ENCODE data around the gene SFXN2. TPM values are rescaled to one million over a fixed set of nuclear protein-coding genes. Genes with fewer than 3 reads are reported as not detected.
"Not testable (repeated sequence)": the region's sequence is repeated elsewhere in the genome, so short reads cannot be mapped to it uniquely, and the experiment has no call there.

Gene SFXN2, protein sequence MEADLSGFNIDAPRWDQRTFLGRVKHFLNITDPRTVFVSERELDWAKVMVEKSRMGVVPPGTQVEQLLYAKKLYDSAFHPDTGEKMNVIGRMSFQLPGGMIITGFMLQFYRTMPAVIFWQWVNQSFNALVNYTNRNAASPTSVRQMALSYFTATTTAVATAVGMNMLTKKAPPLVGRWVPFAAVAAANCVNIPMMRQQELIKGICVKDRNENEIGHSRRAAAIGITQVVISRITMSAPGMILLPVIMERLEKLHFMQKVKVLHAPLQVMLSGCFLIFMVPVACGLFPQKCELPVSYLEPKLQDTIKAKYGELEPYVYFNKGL
- 6.3 TPM for polyA plus RNA-seq (ENCODE audit: insufficient read length)

DNA sequence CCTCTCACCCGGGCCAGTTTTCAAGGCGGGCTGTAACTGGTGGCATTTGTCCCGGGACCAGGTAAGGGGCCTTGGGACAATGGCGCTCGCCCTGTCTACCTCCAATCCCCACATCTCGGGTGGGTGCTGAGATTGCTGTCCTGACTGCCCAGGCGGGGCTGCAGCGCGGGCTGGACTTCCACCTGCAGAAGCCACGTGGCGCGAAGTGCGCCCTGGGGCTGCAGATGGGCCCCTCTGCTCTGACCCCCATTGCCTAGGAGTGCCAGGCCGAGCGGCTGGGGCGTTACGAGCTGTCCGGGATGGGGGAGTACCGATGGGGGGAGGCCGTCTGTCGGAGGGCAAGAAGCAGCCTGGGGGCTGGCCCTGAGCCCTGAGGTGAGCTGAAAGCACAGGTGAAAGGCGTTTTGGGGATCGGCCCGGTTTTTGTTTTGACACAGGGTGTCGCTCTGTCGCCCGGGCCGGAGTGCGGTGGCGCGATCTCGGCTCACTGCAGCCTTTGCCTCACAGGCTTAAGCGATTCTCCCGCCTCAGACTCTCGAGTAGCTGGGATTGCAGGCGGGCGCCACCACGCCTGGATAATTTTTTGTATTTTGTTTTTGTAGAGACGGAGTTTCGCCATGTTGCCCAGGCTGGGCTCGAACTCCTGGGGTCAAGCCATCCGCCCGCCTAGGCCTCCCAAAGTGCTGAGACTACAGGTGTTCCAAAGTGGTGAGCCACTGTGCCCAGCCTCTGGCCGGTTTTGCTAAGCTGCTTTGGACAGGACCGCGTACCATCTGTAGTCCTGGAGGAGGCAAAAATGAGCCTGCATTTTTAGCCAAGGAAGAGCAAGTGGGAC lies at the start of gene SFXN2:
Gene SFXN2, plus strand, starts transcription at position 16 of the 835 bp plus-strand sequence. CDS start 12,001 bp downstream, outside the sequence.
- DNase-seq (ENCODE audit: low read depth) = no peak

DNA sequence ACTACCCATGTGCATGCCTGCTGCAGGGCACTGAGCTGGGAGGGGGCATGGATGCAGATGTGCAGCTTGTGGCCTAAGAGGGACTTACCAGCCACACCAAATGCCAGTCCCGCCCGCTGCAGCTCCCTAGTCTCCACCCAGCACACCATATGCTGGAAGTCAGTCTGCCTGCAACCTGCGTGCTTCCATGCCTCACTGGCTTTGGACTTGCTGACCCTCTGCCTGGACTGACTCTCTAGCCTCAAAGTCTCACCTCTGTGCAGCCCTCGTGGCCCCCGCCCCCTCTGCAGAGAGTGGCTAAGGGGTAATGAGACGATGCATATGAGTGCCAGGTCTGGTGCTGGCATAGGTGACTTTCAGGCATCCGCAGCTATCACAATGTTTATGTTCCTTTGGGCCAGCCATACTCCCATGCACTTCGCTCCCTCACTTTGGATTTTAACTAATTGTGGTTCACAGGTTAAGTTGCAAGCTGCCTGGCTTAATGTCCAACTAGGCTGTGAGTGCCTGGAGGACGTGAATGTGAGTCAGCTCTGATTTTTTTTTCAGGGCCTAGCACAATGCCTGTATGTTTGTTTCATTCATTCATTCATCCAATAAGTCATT lies 48.4 kb upstream of the SFXN2 start:
- no peak for DNase-seq (ENCODE audit: low read depth)

DNA sequence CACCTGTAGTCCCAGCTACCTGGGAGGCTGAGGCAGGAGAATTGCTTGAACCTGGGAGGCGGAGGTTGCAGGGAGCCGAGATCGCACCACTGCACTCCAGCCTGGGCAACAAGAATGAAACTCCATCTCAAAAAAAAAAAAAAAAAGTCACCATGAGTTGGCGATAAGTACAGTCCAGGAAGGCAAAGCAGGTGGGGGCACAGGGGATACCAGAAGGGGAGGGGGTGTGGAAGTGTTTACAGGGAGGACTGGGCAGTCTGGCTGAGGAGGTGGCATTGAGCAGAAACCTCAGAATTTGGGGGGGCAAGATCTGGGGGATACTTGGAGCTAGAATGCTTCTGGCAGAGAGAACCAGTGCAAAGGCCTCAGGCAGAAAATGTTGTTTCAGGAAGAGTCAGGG lies 47.0 kb upstream of the SFXN2 start:
- not testable (repeated sequence) for DNase-seq (ENCODE audit: low read depth)

DNA sequence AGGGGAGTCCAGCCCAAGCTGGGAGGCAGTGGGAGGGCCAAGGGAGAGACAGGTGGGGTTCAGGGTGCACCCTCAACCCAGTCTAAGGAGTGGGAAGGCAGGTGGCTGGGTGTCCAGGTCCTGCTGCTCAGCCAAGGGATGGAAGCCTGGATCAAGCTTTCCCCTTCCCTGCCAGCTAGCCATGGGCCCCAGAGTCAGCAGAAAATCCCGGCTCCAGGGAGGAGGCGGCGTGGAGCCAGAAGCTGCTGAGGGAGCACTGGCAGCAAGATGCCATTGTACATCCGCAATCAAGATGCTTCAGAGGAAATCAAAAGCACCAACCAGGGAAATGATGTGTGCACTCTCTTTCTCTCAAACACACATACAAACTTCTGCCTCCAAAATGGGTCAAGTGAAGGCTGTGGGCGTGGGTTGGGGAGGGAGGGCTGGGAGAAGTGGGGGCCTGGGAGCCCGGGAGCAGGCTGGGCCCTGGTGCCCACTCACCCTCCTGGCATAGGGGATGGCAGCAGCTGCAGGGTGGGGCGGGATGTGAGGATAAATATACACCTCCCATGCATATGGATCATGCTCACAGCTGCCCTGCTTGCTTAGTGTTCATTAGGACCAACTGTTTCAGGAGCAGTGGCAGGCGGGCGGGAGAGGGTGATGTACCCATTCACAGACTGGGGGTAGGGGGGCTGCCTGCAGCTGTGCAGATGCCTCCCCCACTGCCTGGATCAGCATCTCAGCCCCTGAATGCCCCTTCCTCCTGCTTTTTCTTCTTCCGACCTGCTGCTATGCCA lies 45.9 kb upstream of the SFXN2 start:
- DNase-seq (ENCODE audit: low read depth) = no peak

DNA sequence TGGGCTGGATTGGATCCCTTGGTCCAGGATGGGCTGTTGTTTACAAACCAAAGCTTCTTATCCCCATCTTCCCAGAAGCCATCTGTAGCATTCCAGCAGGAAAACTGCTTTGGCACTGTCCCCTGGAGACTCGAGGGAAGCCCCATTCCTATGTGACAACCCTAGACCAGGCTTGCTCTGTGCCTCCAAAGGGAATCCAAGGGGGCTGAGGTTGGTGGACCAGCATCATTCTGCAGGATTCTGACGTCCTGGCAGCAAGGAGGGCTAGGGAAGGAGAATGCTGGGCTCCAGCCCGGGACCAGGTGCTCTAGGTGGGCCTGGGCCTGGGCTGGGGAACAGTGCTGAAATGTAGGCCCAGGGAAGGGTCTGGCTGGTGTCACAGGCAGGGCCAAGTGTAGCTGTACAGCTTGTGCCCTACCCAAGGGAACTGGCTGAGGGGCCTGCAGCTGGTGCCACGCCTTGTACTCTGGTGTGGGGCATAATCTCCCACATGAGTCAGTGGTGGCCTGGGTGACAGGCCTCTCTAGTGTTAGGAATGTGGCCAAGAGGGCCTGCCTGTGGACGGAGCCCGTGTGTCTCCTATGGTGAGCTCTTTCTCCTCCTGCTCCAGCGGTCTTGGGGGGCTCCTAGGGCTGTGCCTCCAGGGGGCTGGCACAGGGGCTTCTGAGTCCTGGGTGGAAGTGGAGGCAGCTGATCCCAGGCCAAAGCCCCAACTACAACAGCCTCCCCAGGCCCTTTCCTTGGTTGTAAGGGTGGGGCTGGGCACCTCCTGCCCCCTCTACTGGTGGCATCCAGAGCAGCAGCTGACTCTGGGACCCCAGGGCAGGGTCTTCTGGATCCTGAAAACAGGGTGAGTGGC lies 45.0 kb upstream of the SFXN2 start:
- no peak for DNase-seq (ENCODE audit: low read depth)

DNA sequence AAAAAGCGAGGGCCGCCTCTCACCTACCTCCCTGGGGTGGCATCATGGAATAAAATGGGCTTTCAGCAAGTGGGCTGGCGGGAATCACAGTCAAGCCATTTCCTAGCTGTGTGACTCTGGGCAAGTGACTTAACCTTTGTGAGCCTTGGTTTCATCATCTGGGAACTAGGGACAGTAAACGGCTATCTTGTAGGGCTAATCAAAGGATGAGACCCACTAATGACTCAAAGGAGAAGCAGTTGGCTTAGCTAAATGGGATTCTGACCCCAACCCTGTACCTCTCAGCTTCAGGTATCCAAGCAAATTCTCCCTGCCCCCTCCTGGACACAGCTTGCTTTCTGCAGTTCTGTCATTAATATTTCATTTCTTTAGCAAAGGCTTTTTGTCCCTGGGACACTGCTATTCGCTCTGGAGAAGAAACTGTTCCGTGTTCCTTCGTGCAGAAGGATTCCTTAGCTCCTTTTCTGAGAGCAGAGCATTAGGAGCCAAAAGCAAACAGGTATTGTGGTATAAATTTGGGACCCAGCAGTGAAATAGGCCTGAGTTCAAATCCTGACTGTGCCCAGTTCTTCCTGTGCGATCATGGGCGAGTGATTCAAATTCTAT lies 44.3 kb upstream of the SFXN2 start:
- DNase-seq (ENCODE audit: low read depth) = no peak

DNA sequence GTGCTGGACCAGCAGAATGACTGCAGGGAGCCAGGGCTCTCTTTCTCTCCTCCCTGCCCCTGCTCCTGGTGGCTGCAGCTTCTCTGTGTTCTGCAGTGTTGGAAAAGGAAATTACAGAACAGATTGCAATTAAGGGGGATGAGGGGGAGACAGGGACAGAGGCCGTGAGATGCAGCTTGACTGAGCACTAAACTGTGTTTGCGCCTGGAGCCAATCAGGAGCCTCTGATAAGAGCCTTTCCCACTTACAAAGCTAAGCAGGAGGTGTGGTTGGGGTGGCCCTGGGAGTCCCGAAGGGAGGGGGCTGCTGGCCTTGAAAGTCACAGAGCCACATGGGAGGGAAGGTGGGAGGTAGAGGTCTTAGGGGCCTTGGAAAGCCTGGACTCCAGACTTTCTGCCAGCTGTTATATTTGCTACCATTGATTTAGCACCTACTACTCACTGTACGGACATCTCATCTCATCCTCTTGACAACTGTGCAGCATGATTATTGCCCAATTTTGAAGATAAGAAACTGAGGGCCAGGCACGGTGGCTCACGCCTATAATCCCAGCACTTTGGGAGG lies 43.5 kb upstream of the SFXN2 start:
- no peak for DNase-seq (ENCODE audit: low read depth)

DNA sequence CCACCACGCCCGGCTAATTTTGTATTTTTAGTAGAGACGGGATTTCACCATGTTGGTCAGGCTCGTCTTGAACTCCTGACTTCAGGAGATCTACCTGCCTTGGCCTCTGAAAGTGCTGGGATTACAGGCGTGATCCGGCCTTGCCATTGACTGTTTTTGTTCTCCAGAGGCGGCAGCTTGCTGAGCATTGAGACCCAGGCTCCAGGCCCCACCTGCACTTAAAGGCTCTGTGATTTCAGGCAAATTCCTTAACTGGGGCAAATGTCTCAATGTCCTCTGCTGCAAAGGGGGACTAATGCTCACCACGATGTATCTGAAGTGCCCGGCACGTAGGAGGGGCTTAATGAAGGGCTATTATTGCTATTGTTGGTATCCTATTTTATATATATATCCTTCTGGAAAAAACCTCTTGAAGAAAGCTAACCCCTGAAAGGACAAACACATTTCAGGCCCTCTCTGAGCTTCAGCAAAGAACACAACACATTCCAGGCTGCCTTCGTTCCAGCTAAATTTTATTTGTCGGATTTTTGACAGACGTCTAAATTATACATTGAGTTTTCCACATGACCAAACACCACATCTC lies 41.1 kb upstream of the SFXN2 start:
- no peak for DNase-seq (ENCODE audit: low read depth)

DNA sequence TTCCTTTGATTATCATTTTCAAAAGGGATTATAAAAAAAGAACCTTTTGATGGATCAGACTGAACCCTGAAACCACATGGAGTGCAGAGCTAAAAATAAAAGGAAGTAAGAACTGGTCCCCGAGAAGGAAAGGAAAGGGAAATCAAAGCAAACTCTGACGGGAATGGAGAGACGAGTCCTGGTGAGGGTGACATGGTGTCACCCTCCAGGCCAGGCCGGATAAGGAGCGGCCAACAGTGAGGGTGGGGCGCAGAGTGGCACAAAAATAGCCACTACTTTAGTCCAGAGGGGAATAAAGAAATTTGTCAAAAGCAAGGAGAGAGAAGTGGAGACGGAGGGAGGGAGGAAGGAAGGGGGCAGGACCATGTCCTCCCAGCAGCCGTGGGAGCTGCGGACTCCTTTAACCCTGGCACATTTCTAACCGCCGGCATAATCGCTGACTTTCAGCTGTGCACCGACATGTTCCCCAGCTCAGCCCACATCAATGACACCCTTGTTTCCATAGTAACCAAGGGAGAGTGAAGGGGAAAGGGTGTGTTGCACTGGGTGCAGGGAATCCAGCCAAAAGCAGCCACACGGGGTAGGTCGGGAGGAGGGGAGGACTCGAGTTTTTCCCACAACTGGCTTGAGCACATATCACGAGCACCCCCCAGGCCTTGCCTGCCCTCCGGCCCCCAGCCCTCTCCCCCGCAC lies 40.5 kb upstream of the SFXN2 start:
- DNase-seq (ENCODE audit: low read depth) = no peak

DNA sequence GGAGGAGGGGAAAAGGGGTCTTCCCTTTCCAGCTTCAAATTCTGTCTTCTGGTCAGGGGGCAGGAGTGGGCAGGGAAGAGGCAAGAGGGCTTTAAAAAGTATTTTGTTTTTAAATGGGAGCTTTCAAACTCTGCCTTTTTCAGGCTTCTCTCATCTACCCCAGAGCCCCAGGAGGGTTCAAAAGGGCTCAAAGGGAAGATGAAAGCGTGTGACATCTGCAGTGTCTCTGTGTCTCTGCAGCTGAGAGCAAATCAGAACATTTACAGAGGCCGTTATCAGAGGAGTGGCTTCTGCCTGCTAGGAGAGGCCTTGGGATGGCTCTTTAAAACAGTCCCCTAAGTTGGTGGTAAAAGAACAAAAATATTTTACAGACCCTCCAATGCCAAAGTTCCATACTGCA lies 39.9 kb upstream of the SFXN2 start:
- no peak for DNase-seq (ENCODE audit: low read depth)

DNA sequence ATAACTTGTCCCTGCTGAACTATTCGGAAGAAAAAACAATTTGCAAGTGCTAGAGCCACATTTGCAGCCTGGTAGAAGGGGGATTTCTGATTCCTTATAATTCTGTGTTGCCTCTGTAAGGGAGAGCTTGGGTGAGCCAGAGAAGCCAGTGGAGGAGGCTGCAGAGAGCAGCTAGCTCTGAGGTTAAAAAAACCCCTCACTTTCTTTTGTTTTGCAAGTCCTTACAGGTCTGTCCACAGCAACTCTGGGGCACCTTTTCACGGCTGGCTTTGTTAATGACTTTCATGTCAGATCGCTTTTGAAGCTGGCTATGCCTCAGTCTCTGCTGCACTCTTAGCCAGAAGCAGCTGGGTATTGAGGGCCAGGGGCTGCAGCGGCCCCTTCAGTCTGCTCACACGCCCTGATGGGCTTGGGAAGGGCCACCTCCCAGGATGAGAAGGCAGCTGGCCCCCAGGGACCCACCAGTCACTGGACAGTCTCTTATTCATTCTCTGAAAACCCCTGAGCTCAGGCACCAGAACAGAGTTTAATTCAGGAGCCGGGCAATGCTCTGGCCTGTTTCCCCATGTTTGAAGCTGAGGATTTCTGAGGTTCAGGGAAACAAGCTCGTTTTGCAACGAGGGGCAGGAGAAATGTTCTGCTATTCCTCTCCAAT lies 39.3 kb upstream of the SFXN2 start:
- no peak for DNase-seq (ENCODE audit: low read depth)

DNA sequence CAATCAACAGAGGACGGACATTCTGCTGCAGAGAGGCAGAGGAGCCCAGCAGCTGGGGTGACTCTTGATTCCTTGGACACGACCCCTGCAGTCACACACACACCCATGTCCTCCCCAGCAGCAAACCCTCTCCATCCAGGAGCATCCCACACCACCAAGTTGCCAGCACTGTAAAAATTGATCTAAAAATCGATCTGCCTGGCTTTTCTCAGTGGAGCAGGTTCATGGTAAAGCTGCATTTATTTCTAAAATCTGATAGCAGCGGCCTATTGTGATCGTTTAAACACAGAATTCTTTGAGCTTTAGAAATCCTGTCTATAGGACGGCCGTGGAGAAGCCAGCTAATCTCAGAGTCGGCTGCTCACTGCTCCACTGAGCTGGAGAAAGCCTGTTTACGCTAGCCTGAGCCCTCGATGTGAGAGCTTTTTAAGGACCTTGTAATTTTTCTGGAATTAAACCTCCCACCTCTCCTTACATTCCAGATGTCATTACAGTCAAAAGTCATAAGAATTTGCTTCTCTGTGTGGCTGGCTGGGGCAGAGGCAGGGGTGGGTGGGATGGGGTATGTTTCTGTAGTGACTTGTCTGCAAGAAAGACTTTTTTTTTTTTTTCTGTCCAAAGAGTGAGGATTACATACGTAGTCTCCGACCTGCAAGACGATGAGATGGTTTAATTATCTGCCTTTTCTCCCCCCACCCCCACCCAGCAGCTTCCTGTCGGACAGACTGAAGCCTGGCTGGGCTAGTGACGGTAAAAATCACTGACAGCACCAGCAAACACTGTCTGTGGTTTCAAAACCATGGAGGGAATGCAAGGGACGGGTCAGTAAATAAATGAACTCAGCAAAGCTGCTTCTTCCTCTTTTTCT lies 38.5 kb upstream of the SFXN2 start:
- DNase-seq (ENCODE audit: low read depth) = no peak

DNA sequence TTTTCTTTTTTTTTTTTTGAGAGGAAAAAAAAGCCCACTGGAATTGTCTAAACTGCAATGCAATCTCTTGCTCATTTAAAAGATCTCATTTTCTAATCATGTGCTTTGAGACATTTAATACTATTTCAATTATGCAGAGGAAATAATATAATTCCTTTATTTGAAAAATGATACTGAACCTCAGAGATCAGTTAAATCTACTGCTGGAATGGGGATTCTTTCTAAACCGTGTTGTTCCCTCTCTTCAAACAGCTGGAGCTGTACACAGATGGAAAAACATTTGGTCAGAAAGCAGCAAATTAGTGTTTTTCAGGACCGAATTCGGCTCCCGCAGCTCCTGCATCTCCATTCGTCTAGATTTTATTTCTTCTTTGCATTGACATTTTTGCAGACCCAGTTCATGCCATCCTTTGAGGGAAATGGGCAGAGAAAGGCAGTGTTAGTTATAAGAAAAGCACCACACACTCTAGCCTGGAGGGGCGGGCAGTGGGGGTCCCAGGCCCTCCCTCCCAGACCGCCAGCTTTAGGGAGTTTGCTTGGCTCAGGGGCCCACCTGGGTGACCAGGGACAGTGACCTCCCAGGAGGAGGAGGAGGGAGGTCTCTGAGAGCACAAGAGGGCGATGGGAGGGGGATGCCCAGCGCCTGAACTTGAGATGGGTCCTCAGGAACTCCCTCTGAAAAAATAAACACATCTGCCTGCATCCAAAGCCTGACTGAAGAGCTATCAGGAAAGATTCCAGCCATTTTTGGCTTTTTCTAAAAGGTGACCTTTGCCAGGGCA lies 37.7 kb upstream of the SFXN2 start:
- no peak for DNase-seq (ENCODE audit: low read depth)

DNA sequence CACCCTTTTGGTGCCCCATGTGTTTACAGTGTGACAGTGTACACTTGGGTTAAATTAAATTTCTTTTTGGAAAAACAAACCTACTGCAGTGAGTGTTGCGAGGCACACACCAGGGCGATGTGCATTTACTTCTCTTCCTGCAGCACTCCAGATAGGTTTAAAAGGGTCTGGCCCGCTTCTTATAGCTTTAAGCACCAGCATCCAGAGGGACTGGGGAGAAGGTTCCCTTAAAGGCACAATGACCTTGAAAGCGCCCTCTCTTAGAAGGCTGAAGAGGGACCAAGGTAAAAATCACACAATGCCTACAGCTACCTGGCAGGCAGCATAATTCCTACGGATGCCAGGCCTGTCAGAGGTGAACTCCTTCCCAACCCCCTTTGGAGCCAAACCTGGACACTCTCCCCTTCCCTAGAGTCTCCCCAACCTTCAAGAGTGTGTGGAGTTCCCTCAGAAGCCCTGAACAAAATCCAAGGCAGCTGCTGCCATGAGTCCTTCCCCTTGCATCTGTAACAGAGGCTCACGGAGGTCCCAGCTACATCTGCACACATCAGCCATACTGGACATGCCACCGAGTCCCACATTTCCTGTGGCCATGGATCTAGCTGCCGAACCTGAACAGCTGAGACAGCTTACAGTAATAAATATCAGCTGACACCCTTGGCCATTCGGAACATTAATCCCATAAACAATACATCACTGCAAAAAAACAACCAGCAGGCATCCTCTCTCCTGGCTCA lies 36.9 kb upstream of the SFXN2 start:
- no peak for DNase-seq (ENCODE audit: low read depth)

DNA sequence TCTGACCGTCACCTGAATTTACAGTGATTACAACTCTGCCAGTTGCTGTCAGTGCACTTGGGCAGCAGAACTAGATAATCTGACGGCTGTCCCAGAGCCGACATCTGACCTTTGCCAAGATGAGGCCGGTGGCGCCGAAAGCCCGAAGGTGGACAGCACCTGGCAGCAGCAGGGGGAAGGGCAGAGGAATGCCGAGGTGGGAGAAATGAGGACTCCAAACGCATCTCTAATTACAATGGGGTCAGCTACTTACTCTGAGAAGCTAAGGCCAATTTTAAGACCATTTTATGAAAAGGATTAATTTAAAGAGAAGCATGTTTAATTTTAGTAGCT lies 36.4 kb upstream of the SFXN2 start:
- no peak for DNase-seq (ENCODE audit: low read depth)

DNA sequence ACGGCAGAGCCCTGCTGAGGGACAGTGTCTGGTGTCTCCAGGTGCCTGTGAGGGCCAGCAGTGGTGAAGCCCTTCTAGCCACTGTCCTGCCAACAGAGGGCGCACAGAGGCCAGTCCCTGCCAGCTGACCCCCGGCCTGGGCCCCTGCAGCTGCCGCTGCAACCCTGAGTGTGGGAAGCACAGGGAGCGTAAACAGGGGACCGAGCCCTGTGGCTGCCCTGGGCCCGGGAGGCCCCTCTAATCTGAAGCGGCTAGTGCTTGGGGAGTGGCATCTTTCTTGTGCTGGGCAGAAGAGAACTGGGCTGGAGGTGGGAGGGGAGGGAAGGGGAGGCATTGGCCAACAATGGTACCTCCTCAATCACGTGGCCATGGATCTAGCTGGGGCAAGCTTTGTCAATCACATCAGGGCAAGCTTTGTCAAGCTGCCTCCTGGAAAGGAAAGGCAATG lies 35.6 kb upstream of the SFXN2 start:
- DNase-seq (ENCODE audit: low read depth) = no peak

Measured in forelimb muscle (tissue), 1 donor.